Ishikawa (cell line): ENCODE results near the gene CAGE1.

Experiments used
- CEBPB ChIP-seq: IDR thresholded peaks from 2 replicates; pipeline ENCODE4 v1.6.1; 2012
- CREB1 ChIP-seq: IDR thresholded peaks from 2 replicates; pipeline ENCODE4 v1.6.1; 2012; ENCODE audit warnings: low read depth
- EGR1 ChIP-seq: IDR thresholded peaks from 2 replicates; pipeline ENCODE4 v1.6.1; 2012
- EP300 ChIP-seq: IDR thresholded peaks from 2 replicates; pipeline ENCODE4 v1.6.1; 2012; ENCODE audit warnings: borderline replicate concordance
- FOXM1 ChIP-seq: IDR thresholded peaks from 2 replicates; pipeline ENCODE4 v1.6.1; 2012; ENCODE audit warnings: low read depth, borderline replicate concordance
- NFIC ChIP-seq: IDR thresholded peaks from 2 replicates; pipeline ENCODE4 v1.6.1; 2012
- RAD21 ChIP-seq: IDR thresholded peaks from 2 replicates; pipeline ENCODE4 v1.6.1; 2012; ENCODE audit warnings: low read depth
- TAF1 ChIP-seq: IDR thresholded peaks from 2 replicates; pipeline ENCODE4 v1.6.1; 2012; ENCODE audit warnings: low read depth, mild to moderate bottlenecking
- TCF12 ChIP-seq: IDR thresholded peaks from 2 replicates; pipeline ENCODE4 v1.6.1; 2012; ENCODE audit warnings: low read depth
- TEAD4 ChIP-seq: IDR thresholded peaks from 2 replicates; pipeline ENCODE4 v1.6.1; 2012
- YY1 ChIP-seq: IDR thresholded peaks from 2 replicates; pipeline ENCODE4 v1.6.1; 2012; ENCODE audit warnings: low read depth
- ZBTB7A ChIP-seq: IDR thresholded peaks from 2 replicates; pipeline ENCODE4 v1.6.1; 2012; ENCODE audit warnings: low read depth
- TF ChIP-seq, protein P1 (sequence below): IDR thresholded peaks from 2 replicates; pipeline ENCODE4 v1.6.1; 2012
- TF ChIP-seq, protein P2 (sequence below): IDR thresholded peaks from 2 replicates; pipeline ENCODE4 v1.6.1; 2012; ENCODE audit warnings: low read depth, mild to moderate bottlenecking
- TF ChIP-seq, protein P3 (sequence below): IDR thresholded peaks from 2 replicates; pipeline ENCODE4 v1.6.1; 2012

Gene CAGE1

DNA sequence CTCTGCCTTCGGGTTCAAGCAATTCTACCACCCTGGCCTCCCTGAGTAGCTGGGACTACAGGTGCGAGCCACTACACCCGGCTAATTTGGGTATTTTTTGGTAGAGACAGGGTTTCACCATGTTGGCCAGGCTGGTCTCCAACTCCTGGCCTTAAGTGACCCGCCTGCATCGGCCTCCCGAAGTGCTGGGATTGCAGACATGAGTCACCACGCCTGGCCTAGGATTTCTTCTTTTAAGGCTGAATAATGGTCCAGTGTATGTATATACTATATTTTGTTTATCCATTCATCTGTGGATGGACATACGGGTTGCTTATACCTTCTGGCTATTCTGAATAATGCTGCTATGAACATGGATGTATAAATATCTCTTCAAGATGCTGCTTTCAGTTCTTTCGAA is 17.2 kb upstream of the CAGE1 start:
- TF ChIP-seq RAD21 (no peak), YY1 (no peak), CREB1 (no peak), FOXM1 (no peak), TEAD4 (no peak), ZBTB7A (no peak), EGR1 (no peak), TCF12 (no peak), CEBPB (no peak), NFIC (no peak), TAF1 (no peak), EP300 (no peak)
- TF ChIP-seq, protein P1, sequence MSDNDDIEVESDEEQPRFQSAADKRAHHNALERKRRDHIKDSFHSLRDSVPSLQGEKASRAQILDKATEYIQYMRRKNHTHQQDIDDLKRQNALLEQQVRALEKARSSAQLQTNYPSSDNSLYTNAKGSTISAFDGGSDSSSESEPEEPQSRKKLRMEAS, result no peak
- TF ChIP-seq, protein P2, sequence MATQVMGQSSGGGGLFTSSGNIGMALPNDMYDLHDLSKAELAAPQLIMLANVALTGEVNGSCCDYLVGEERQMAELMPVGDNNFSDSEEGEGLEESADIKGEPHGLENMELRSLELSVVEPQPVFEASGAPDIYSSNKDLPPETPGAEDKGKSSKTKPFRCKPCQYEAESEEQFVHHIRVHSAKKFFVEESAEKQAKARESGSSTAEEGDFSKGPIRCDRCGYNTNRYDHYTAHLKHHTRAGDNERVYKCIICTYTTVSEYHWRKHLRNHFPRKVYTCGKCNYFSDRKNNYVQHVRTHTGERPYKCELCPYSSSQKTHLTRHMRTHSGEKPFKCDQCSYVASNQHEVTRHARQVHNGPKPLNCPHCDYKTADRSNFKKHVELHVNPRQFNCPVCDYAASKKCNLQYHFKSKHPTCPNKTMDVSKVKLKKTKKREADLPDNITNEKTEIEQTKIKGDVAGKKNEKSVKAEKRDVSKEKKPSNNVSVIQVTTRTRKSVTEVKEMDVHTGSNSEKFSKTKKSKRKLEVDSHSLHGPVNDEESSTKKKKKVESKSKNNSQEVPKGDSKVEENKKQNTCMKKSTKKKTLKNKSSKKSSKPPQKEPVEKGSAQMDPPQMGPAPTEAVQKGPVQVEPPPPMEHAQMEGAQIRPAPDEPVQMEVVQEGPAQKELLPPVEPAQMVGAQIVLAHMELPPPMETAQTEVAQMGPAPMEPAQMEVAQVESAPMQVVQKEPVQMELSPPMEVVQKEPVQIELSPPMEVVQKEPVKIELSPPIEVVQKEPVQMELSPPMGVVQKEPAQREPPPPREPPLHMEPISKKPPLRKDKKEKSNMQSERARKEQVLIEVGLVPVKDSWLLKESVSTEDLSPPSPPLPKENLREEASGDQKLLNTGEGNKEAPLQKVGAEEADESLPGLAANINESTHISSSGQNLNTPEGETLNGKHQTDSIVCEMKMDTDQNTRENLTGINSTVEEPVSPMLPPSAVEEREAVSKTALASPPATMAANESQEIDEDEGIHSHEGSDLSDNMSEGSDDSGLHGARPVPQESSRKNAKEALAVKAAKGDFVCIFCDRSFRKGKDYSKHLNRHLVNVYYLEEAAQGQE, result no peak
- TF ChIP-seq, protein P3, sequence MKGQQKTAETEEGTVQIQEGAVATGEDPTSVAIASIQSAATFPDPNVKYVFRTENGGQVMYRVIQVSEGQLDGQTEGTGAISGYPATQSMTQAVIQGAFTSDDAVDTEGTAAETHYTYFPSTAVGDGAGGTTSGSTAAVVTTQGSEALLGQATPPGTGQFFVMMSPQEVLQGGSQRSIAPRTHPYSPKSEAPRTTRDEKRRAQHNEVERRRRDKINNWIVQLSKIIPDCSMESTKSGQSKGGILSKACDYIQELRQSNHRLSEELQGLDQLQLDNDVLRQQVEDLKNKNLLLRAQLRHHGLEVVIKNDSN, result no peak

DNA sequence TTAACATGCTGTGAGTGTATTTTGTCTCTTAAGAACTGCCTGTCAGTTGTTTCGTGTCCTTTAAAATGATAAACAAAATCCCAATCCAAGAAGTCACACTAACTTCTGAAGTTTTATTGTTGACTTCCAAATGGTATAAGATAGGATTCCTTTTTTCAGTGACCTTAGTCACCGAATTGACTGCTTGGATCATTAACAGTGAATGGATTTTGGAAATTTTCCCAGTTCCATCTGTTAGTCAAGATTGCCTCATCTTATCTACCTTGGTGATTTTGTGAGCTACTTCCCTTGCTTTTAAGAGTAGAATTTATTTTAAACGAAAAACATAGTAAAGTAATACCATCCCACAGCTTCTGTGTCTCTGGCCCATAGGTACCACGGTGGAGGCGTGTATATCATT is 15.0 kb upstream of the CAGE1 start:
- TF ChIP-seq YY1 (no peak), TCF12 (no peak), RAD21 (no peak), NFIC (no peak), EGR1 (no peak), ZBTB7A (no peak), EP300 (no peak), TAF1 (no peak), TEAD4 (no peak), CREB1 (no peak), CEBPB (no peak), FOXM1 (no peak)
- TF ChIP-seq, protein P2, result no peak
- TF ChIP-seq, protein P3, result no peak
- TF ChIP-seq, protein P1, result no peak

DNA sequence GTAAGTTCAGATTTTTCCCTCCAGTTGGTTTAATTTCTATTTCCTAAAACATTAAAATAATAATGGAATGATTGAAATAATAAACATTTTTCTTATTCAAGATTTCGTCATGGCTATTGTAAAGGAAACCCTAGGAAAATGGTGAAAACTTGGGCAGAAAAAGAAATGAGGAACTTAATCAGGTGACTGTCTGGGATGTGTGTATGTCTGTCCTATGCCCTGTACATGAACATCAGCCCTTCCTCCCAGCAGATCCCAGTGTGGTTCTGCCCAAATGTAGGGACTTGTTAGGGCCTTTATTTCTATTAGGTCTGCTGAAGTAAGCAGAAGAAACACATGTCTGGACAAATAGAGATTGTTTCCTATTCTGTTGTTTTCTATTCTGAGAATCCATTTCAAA is 13.2 kb upstream of the CAGE1 start:
- no peak for TF ChIP-seq ZBTB7A
- TF ChIP-seq, protein P2, result no peak
- TF ChIP-seq NFIC, result no peak
- TF ChIP-seq, protein P3, result no peak
- TF ChIP-seq TEAD4, result no peak
- no peak for TF ChIP-seq RAD21
- no peak for TF ChIP-seq TCF12
- no peak for TF ChIP-seq CEBPB
- no peak for TF ChIP-seq FOXM1
- no peak for TF ChIP-seq EGR1
- no peak for TF ChIP-seq EP300
- no peak for TF ChIP-seq YY1
- TF ChIP-seq, protein P1, result no peak
- no peak for TF ChIP-seq TAF1
- TF ChIP-seq CREB1, result no peak

DNA sequence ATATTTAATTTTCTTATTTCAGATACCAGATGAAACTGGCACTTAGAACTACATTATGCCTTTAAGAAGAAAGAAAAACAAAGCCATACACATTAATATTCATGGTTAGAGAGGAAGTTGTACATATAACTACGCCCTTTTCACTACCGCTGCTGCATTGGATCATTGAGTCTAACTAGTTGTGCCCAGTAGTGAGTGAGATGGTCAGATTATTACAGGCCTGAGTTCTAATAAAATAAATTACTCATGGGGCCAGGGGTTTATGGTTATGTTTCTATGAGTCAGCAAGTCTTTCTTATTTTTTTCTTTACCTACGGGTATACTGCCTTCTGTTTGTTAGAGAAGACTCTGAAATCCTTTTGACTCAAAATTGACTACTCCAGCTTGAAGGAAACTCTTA is 11.5 kb upstream of the CAGE1 start:
- TF ChIP-seq FOXM1 (no peak), EP300 (no peak), YY1 (no peak)
- TF ChIP-seq, protein P3, result no peak
